Measurements from ENCODE around the gene BRD9. TPM values are rescaled to one million over a fixed set of nuclear protein-coding genes. Genes with fewer than 3 reads are reported as not detected.
"Not testable (repeated sequence)": the region's sequence is repeated elsewhere in the genome, so short reads cannot be mapped to it uniquely, and the experiment has no call there.

BRD9 gene
- total RNA-seq, 1 donor from 2014 or later, result 53.0 TPM

GRCh38 chr5:881551-881935, 11.1 kb downstream of the BRD9 start:
- Mint-ChIP-seq H3K9me3 (ENCODE audit: unreplicated experiment) (no peaks in the 10 kb centered on the region), H3K4me1 (ENCODE audit: unreplicated experiment) (no peaks in the 10 kb centered on the region), H3K4me3 (ENCODE audit: unreplicated experiment) (no peak overlapping the region), H3K36me3 (ENCODE audit: low read depth, unreplicated experiment) (peaks cover 64% of the 10 kb centered on the region), H3K27ac (ENCODE audit: unreplicated experiment) (no peak overlapping the region), H3K27me3 (ENCODE audit: unreplicated experiment) (peaks cover 11% of the 10 kb centered on the region)
- DNase-seq (ENCODE audit: low spot score), result no peak
- TF ChIP-seq, protein P1, sequence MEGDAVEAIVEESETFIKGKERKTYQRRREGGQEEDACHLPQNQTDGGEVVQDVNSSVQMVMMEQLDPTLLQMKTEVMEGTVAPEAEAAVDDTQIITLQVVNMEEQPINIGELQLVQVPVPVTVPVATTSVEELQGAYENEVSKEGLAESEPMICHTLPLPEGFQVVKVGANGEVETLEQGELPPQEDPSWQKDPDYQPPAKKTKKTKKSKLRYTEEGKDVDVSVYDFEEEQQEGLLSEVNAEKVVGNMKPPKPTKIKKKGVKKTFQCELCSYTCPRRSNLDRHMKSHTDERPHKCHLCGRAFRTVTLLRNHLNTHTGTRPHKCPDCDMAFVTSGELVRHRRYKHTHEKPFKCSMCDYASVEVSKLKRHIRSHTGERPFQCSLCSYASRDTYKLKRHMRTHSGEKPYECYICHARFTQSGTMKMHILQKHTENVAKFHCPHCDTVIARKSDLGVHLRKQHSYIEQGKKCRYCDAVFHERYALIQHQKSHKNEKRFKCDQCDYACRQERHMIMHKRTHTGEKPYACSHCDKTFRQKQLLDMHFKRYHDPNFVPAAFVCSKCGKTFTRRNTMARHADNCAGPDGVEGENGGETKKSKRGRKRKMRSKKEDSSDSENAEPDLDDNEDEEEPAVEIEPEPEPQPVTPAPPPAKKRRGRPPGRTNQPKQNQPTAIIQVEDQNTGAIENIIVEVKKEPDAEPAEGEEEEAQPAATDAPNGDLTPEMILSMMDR (IDR thresholded peaks at IDR 0.05; ENCODE audit: unreplicated experiment), result no peak

DNA sequence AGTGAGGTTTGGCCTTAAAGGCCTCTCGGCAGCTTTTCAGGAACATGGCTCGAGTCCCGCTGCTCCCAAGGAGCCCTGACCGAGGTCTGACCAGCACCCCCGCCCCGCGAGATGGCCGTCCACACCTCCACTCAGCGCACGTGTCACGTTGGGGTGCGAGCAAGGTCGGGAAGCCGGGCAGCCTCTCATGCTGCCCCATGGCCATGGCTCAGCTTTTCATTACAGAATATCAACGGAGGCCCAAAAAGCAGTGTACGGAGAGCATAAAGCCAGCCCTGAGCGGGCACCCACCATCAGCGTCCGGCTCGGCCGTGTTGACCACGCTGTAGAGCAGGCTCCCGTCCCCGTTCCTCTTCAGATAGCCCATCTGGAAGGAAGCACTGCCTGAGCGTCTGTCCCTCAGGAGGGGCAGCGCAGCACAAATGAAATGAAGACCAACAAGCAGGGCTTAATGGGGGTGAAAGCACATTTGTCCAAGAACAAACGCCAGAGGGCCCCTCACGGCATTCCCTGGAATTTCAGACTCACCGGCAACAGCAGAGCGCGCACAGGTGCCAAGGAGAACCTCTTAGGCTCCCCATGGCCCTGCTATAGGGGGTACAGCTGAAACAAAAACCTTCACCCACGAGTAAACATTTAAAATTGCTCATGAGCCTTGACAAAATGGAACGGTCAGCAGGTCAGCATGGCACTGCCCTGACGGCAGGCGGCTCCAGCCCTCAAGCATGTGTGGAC, 11.6 kb downstream of the BRD9 start:
- Mint-ChIP-seq H3K4me1 (ENCODE audit: unreplicated experiment) (no peaks in the 10 kb centered on the region), H3K27me3 (ENCODE audit: unreplicated experiment) (peaks cover 11% of the 10 kb centered on the region), H3K36me3 (ENCODE audit: low read depth, unreplicated experiment) (peaks cover 62% of the 10 kb centered on the region), H3K27ac (ENCODE audit: unreplicated experiment) (no peak overlapping the region), H3K4me3 (ENCODE audit: unreplicated experiment) (no peak overlapping the region), H3K9me3 (ENCODE audit: unreplicated experiment) (no peaks in the 10 kb centered on the region)
- no peak for DNase-seq (ENCODE audit: low spot score)
- TF ChIP-seq, protein P1 (IDR thresholded peaks at IDR 0.05; ENCODE audit: unreplicated experiment), result no peak

GRCh38 chr5:878677-879076, 13.9 kb downstream of the BRD9 start:
- DNase-seq (ENCODE audit: low spot score); H3K27ac Mint-ChIP-seq (ENCODE audit: unreplicated experiment); H3K9me3 Mint-ChIP-seq (ENCODE audit: unreplicated experiment); H3K4me1 Mint-ChIP-seq (ENCODE audit: unreplicated experiment); H3K4me3 Mint-ChIP-seq (ENCODE audit: unreplicated experiment); H3K27me3 Mint-ChIP-seq (ENCODE audit: unreplicated experiment): not testable (repeated sequence)
- peaks cover 65% of the 10 kb centered on the region for H3K36me3 Mint-ChIP-seq (ENCODE audit: low read depth, unreplicated experiment)

DNA sequence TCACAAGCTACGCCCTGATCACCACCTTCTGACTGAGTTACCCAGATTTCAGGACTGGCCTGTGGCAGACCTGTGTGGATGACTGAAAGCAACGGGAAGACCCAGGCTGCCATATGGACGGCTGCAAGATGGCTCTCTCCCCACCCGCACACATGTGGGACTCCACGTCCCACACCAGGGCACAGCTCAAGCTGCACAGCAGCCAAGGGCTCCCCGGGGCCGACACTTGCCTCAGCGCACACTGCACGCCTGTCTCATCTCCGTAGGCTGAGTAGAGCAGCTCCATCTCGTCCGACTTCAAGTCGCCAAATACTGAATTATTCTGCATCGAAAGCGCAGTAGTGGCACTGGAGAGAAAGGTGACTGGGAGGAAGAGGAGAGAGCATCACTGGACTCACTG, 14.5 kb downstream of the BRD9 start:
- H3K4me1 Mint-ChIP-seq (ENCODE audit: unreplicated experiment), result peaks cover 4% of the 10 kb centered on the region
- TF ChIP-seq, protein P1 (IDR thresholded peaks at IDR 0.05; ENCODE audit: unreplicated experiment), result no peak
- no peaks in the 10 kb centered on the region for H3K9me3 Mint-ChIP-seq (ENCODE audit: unreplicated experiment)
- H3K4me3 Mint-ChIP-seq (ENCODE audit: unreplicated experiment), result no peak overlapping the region
- peaks cover 12% of the 10 kb centered on the region for H3K27me3 Mint-ChIP-seq (ENCODE audit: unreplicated experiment)
- DNase-seq (ENCODE audit: low spot score), result no peak
- no peak overlapping the region for H3K27ac Mint-ChIP-seq (ENCODE audit: unreplicated experiment)
- H3K36me3 Mint-ChIP-seq (ENCODE audit: low read depth, unreplicated experiment), result peaks cover 65% of the 10 kb centered on the region

DNA sequence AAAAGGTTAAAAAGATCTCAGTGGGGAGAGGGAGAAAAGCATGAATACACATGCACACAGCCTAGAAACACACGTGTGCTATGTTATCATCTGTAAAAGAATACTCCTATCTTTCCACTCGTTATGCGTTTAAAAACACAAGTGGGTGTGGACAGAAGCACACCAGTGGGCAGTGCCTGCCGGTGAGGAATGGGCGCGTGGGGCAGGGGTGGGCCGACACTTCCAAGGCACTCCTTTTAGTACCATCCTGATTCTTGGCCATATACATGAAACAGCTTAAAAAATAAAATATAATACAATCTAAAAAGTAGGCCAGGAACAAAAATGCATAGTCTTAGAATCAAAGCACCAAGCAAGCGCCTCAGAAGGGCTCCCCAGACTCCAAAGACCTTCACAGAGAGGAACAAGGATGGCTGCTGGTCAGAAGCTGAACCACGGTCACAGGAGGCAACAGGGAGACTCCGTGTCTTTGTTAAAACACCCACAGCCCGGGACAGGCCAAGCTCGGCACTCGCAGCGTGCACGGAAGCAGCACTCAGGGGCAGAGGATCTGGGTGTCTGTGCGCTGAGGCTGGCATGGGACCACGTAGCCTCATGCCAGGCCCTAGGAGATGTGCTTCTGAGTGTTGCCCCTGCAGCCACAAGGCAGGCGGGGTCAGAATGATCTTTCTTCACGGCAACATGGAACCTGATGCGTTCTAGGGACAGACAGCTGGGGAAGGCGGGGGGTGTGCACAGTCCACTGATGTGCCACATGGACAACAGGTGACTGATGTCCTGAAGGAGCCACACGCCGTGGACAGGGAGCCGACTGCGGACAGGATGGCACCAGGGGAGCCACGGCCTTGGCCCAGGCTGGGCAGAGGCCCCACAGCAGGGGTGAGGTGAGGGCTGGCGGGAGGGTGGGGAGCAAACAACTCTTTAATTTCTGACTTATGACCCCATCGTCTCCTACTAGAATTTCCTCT, 15.9 kb downstream of the BRD9 start:
- no peak for DNase-seq (ENCODE audit: low spot score)
- TF ChIP-seq, protein P1 (IDR thresholded peaks at IDR 0.05; ENCODE audit: unreplicated experiment), result no peak
- peaks cover 7% of the 10 kb centered on the region for H3K27me3 Mint-ChIP-seq (ENCODE audit: unreplicated experiment)
- H3K36me3 Mint-ChIP-seq (ENCODE audit: low read depth, unreplicated experiment), result peaks cover 52% of the 10 kb centered on the region
- H3K27ac Mint-ChIP-seq (ENCODE audit: unreplicated experiment), result no peak overlapping the region
- no peaks in the 10 kb centered on the region for H3K9me3 Mint-ChIP-seq (ENCODE audit: unreplicated experiment)
- H3K4me3 Mint-ChIP-seq (ENCODE audit: unreplicated experiment), result peak overlapping the region; percentile 51
- peaks cover 5% of the 10 kb centered on the region for H3K4me1 Mint-ChIP-seq (ENCODE audit: unreplicated experiment)
